ENCODE measurements around the gene DYRK4.
"Not testable (repeated sequence)": the region's sequence is repeated elsewhere in the genome, so short reads cannot be mapped to it uniquely, and the experiment has no call there.

Gene DYRK4

DNA sequence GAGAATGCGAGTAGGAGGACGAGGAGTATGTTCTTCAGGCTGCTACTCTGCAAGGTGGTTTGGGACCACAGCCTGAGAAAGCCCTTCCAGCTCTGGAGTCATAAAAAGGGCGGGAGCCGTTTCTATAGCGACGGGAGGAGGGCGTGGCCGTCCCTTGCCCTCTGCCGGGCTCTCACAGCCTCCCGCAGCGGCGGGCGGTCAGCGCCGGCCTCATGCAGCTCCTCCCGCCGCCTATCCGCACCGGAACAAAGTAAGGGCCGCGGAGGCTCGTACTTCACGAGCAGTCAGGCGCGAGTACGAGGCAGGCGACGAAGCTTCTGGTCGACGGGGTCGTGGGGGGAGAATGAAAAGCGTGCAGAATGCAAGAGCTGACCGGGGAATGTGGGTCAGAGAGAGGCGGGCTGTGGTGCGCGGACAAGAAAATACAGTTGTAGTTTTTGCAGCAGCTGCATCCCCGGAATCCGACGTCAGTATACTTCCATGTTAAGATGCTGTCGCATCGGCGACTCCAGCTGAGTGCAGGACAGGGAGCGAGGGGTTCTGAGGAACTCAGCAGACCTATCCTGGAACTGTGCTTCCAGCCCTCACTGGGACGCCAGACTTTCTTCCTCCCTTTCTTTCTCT, at the start of gene DYRK4:
DYRK4 (plus strand) TSS at position 175 of the 624 bp plus-strand sequence; CDS start at position 213, 38 bp downstream.
- Histone ChIP-seq H4K20me1 (ENCODE audit: insufficient read depth, low read length) (no peaks in the 10 kb centered on the region), H3K4me3 (ENCODE audit: low read depth in 1 of 2, low read length in 2 of 2) (no peak within 1 kb of the TSS), H3K9ac (ENCODE audit: low read depth, low read length) (no peak within 1 kb of the TSS), H3K4me2 (ENCODE audit: insufficient read depth, low read length) (no peak within 1 kb of the TSS), H3K36me3 (ENCODE audit: insufficient read depth, low read length) (peaks cover 46% of the 10 kb centered on the region), H2AFZ (ENCODE audit: low read depth, low read length) (no peak within 1 kb of the TSS), H3K9me3 (ENCODE audit: insufficient read depth, low read length, severe bottlenecking) (no peaks in the 10 kb centered on the region), H3K27me3 (ENCODE audit: insufficient read depth, low read length, poor library complexity) (no peaks in the 10 kb centered on the region), H3K27ac (ENCODE audit: low read length) (no peak within 1 kb of the TSS), H3K4me1 (ENCODE audit: insufficient read depth, low read length) (no peaks in the 10 kb centered on the region), H3K79me2 (ENCODE audit: insufficient read depth, low read length) (no peaks in the 10 kb centered on the region)
- TF ChIP-seq, protein P1, sequence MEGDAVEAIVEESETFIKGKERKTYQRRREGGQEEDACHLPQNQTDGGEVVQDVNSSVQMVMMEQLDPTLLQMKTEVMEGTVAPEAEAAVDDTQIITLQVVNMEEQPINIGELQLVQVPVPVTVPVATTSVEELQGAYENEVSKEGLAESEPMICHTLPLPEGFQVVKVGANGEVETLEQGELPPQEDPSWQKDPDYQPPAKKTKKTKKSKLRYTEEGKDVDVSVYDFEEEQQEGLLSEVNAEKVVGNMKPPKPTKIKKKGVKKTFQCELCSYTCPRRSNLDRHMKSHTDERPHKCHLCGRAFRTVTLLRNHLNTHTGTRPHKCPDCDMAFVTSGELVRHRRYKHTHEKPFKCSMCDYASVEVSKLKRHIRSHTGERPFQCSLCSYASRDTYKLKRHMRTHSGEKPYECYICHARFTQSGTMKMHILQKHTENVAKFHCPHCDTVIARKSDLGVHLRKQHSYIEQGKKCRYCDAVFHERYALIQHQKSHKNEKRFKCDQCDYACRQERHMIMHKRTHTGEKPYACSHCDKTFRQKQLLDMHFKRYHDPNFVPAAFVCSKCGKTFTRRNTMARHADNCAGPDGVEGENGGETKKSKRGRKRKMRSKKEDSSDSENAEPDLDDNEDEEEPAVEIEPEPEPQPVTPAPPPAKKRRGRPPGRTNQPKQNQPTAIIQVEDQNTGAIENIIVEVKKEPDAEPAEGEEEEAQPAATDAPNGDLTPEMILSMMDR (IDR thresholded peaks at IDR 0.05; ENCODE audit: borderline replicate concordance, extremely low read depth, low read length, poor library complexity, severe bottlenecking): no peak
- TF ChIP-seq EZH2 (IDR thresholded peaks at IDR 0.05; ENCODE audit: borderline replicate concordance, low read depth, low read length, severe bottlenecking): no peak
- DNase-seq (no peak), ATAC-seq (ENCODE audit: insufficient read depth, low read depth) (no peak)

DNA sequence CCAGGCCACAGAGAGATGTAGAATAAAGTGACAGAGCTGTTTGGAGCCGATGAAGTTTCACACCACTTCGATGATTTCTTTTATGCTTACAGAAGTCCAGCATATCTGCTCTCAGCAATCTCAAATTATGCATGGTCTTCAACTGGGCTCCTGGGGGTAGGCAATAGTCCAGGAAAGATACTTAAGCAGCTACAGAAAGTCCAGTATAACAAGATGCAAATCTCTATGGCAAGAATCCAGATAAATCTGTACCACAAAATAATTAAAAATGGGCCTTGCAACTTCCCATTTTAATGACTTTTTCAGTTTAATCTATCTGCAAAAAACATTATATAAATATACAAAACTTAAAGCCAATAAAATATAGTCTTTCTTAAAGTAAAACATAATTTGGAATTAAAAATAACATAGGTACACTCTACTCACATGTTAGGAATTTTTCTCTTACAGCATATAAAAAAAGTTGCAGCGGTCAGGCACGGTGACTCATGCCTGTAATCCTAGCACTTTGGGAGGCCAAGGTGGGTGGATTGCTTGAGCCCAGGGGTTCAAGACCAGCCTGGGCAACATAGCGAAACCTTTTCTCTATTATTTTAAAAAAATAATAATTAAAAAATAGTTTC, 43.8 kb upstream of the DYRK4 start:
- no peaks in the 10 kb centered on the region for H3K27me3 ChIP-seq (ENCODE audit: insufficient read depth, low read length, poor library complexity)
- TF ChIP-seq, protein P1 (IDR thresholded peaks at IDR 0.05; ENCODE audit: borderline replicate concordance, extremely low read depth, low read length, poor library complexity, severe bottlenecking): no peak
- no peak for TF ChIP-seq EZH2 (IDR thresholded peaks at IDR 0.05; ENCODE audit: borderline replicate concordance, low read depth, low read length, severe bottlenecking)
- ATAC-seq (ENCODE audit: insufficient read depth, low read depth): no peak
- peaks cover 31% of the 10 kb centered on the region; the same call in 1 of the 2 replicates for H3K36me3 ChIP-seq (ENCODE audit: insufficient read depth, low read length)
- no peak overlapping the region for H3K27ac ChIP-seq (ENCODE audit: low read length)
- no peak overlapping the region for H3K9ac ChIP-seq (ENCODE audit: low read depth, low read length)
- H3K4me3 ChIP-seq (ENCODE audit: low read depth in 1 of 2, low read length in 2 of 2): no peak overlapping the region
- no peak overlapping the region for H3K4me2 ChIP-seq (ENCODE audit: insufficient read depth, low read length)
- no peak overlapping the region for H2AFZ ChIP-seq (ENCODE audit: low read depth, low read length)
- H3K9me3 ChIP-seq (ENCODE audit: insufficient read depth, low read length, severe bottlenecking): no peaks in the 10 kb centered on the region
- H3K4me1 ChIP-seq (ENCODE audit: insufficient read depth, low read length): no peaks in the 10 kb centered on the region
- DNase-seq: no peak
- no peaks in the 10 kb centered on the region for H3K79me2 ChIP-seq (ENCODE audit: insufficient read depth, low read length)
- H4K20me1 ChIP-seq (ENCODE audit: insufficient read depth, low read length): no peaks in the 10 kb centered on the region

DNA sequence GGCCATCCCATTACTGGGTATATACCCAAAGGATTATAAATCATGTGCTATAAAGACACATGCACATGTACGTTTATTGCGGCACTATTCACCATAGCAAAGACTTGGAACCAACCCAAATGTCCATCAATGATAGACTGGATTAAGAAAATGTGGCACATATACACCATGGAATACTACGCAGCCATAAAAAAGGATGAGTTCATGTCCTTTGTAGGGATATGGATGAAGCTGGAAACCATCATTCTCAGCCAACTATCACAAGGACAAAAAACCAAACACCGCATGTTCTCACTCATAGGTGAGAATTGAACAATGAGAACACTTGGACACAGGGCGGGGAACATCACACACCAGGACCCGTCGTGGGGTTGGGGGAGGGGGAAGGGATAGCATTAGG, 38.6 kb upstream of the DYRK4 start:
- not testable (repeated sequence) for DNase-seq; H3K4me1 ChIP-seq (ENCODE audit: insufficient read depth, low read length); H3K9me3 ChIP-seq (ENCODE audit: insufficient read depth, low read length, severe bottlenecking); H3K27ac ChIP-seq (ENCODE audit: low read length); H3K4me2 ChIP-seq (ENCODE audit: insufficient read depth, low read length); ATAC-seq (ENCODE audit: insufficient read depth, low read depth); H3K4me3 ChIP-seq (ENCODE audit: low read depth in 1 of 2, low read length in 2 of 2); H2AFZ ChIP-seq (ENCODE audit: low read depth, low read length); H3K9ac ChIP-seq (ENCODE audit: low read depth, low read length); H3K27me3 ChIP-seq (ENCODE audit: insufficient read depth, low read length, poor library complexity); H4K20me1 ChIP-seq (ENCODE audit: insufficient read depth, low read length); H3K79me2 ChIP-seq (ENCODE audit: insufficient read depth, low read length)
- H3K36me3 ChIP-seq (ENCODE audit: insufficient read depth, low read length): peaks cover 44% of the 10 kb centered on the region; the same call in 1 of the 2 replicates

DNA sequence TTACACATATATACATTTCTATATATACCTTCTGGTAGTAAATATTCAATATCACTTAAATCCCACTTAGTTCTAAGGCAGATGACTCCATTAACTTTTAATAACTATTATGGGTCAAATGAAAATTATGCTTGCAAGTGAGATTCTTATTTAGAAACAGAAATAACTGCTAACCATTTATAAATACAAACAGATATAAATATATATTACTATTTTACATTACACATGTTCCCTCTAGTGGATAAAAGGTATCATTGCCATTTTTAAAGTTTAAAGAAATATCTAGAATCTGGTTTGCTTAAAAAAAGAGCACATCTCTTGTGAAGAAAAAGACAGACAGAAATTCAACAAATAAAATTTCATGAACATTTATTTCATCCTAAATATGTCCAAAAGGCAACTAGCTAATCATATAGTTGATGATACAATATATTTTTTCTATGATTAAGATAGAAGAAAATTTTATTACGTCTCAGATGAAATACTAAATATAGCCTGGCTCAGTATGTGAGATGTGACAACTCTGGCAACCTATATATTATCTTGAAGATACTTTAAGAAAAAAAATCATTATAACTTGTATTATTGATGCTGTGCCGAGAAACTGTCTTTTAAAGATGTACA, 35.0 kb upstream of the DYRK4 start:
- Histone ChIP-seq H3K27ac (ENCODE audit: low read length) (no peak overlapping the region), H3K36me3 (ENCODE audit: insufficient read depth, low read length) (peaks cover 59% of the 10 kb centered on the region), H3K4me3 (ENCODE audit: low read depth in 1 of 2, low read length in 2 of 2) (no peak overlapping the region), H3K9ac (ENCODE audit: low read depth, low read length) (no peak overlapping the region), H3K27me3 (ENCODE audit: insufficient read depth, low read length, poor library complexity) (no peaks in the 10 kb centered on the region), H3K9me3 (ENCODE audit: insufficient read depth, low read length, severe bottlenecking) (no peaks in the 10 kb centered on the region), H4K20me1 (ENCODE audit: insufficient read depth, low read length) (no peaks in the 10 kb centered on the region), H3K4me1 (ENCODE audit: insufficient read depth, low read length) (no peaks in the 10 kb centered on the region), H3K4me2 (ENCODE audit: insufficient read depth, low read length) (no peak overlapping the region), H2AFZ (ENCODE audit: low read depth, low read length) (no peak overlapping the region), H3K79me2 (ENCODE audit: insufficient read depth, low read length) (no peaks in the 10 kb centered on the region)
- TF ChIP-seq, protein P1 (IDR thresholded peaks at IDR 0.05; ENCODE audit: borderline replicate concordance, extremely low read depth, low read length, poor library complexity, severe bottlenecking): peak; percentile 59
- TF ChIP-seq EZH2 (IDR thresholded peaks at IDR 0.05; ENCODE audit: borderline replicate concordance, low read depth, low read length, severe bottlenecking): no peak
- DNase-seq (no peak), ATAC-seq (ENCODE audit: insufficient read depth, low read depth) (no peak)

All from DND-41 (cell line).